Ishikawa (cell line): Measurements from ENCODE around the gene NRG3.

ENCODE experiments used
- CEBPB ChIP-seq: IDR thresholded peaks from 2 replicates; pipeline ENCODE4 v1.6.1; 2012
- CREB1 ChIP-seq: IDR thresholded peaks from 2 replicates; pipeline ENCODE4 v1.6.1; 2012; ENCODE audit warnings: low read depth
- EGR1 ChIP-seq: IDR thresholded peaks from 2 replicates; pipeline ENCODE4 v1.6.1; 2012
- EP300 ChIP-seq: IDR thresholded peaks from 2 replicates; pipeline ENCODE4 v1.6.1; 2012; ENCODE audit warnings: borderline replicate concordance
- FOXM1 ChIP-seq: IDR thresholded peaks from 2 replicates; pipeline ENCODE4 v1.6.1; 2012; ENCODE audit warnings: low read depth, borderline replicate concordance
- NFIC ChIP-seq: IDR thresholded peaks from 2 replicates; pipeline ENCODE4 v1.6.1; 2012
- RAD21 ChIP-seq: IDR thresholded peaks from 2 replicates; pipeline ENCODE4 v1.6.1; 2012; ENCODE audit warnings: low read depth
- TAF1 ChIP-seq: IDR thresholded peaks from 2 replicates; pipeline ENCODE4 v1.6.1; 2012; ENCODE audit warnings: low read depth, mild to moderate bottlenecking
- TCF12 ChIP-seq: IDR thresholded peaks from 2 replicates; pipeline ENCODE4 v1.6.1; 2012; ENCODE audit warnings: low read depth
- TEAD4 ChIP-seq: IDR thresholded peaks from 2 replicates; pipeline ENCODE4 v1.6.1; 2012
- YY1 ChIP-seq: IDR thresholded peaks from 2 replicates; pipeline ENCODE4 v1.6.1; 2012; ENCODE audit warnings: low read depth
- ZBTB7A ChIP-seq: IDR thresholded peaks from 2 replicates; pipeline ENCODE4 v1.6.1; 2012; ENCODE audit warnings: low read depth
- TF ChIP-seq, protein P1 (sequence below): IDR thresholded peaks from 2 replicates; pipeline ENCODE4 v1.6.1; 2012
- TF ChIP-seq, protein P2 (sequence below): IDR thresholded peaks from 2 replicates; pipeline ENCODE4 v1.6.1; 2012
- TF ChIP-seq, protein P3 (sequence below): IDR thresholded peaks from 2 replicates; pipeline ENCODE4 v1.6.1; 2012; ENCODE audit warnings: low read depth, mild to moderate bottlenecking

The NRG3 gene

DNA sequence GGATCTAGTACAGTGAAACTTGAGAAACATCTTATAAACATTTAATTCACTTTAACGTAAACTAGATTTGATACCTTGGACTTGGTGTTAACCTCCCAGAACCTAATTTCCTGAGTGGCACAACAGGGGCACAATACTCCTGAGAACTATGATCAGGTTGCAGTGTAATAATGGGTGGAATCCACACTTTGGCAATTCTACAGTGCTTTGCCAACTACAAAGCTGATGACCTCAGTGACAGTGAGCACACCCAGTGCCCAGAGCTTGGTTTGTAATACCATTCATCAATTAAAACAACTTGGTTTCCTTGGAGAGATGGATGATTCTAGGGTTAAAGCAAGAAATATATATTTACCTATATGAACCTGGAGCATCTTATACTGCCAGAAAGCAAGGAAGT, 379.2 kb downstream of the NRG3 start:
- TF ChIP-seq CREB1, result no peak
- no peak for TF ChIP-seq EP300
- TF ChIP-seq TEAD4, result no peak
- no peak for TF ChIP-seq TCF12
- no peak for TF ChIP-seq EGR1
- no peak for TF ChIP-seq FOXM1
- no peak for TF ChIP-seq RAD21
- no peak for TF ChIP-seq CEBPB
- TF ChIP-seq NFIC, result no peak
- TF ChIP-seq, protein P1, sequence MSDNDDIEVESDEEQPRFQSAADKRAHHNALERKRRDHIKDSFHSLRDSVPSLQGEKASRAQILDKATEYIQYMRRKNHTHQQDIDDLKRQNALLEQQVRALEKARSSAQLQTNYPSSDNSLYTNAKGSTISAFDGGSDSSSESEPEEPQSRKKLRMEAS, result no peak
- TF ChIP-seq ZBTB7A, result no peak
- TF ChIP-seq, protein P2, sequence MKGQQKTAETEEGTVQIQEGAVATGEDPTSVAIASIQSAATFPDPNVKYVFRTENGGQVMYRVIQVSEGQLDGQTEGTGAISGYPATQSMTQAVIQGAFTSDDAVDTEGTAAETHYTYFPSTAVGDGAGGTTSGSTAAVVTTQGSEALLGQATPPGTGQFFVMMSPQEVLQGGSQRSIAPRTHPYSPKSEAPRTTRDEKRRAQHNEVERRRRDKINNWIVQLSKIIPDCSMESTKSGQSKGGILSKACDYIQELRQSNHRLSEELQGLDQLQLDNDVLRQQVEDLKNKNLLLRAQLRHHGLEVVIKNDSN, result no peak
- TF ChIP-seq, protein P3, sequence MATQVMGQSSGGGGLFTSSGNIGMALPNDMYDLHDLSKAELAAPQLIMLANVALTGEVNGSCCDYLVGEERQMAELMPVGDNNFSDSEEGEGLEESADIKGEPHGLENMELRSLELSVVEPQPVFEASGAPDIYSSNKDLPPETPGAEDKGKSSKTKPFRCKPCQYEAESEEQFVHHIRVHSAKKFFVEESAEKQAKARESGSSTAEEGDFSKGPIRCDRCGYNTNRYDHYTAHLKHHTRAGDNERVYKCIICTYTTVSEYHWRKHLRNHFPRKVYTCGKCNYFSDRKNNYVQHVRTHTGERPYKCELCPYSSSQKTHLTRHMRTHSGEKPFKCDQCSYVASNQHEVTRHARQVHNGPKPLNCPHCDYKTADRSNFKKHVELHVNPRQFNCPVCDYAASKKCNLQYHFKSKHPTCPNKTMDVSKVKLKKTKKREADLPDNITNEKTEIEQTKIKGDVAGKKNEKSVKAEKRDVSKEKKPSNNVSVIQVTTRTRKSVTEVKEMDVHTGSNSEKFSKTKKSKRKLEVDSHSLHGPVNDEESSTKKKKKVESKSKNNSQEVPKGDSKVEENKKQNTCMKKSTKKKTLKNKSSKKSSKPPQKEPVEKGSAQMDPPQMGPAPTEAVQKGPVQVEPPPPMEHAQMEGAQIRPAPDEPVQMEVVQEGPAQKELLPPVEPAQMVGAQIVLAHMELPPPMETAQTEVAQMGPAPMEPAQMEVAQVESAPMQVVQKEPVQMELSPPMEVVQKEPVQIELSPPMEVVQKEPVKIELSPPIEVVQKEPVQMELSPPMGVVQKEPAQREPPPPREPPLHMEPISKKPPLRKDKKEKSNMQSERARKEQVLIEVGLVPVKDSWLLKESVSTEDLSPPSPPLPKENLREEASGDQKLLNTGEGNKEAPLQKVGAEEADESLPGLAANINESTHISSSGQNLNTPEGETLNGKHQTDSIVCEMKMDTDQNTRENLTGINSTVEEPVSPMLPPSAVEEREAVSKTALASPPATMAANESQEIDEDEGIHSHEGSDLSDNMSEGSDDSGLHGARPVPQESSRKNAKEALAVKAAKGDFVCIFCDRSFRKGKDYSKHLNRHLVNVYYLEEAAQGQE, result no peak
- TF ChIP-seq TAF1, result no peak
- no peak for TF ChIP-seq YY1

DNA sequence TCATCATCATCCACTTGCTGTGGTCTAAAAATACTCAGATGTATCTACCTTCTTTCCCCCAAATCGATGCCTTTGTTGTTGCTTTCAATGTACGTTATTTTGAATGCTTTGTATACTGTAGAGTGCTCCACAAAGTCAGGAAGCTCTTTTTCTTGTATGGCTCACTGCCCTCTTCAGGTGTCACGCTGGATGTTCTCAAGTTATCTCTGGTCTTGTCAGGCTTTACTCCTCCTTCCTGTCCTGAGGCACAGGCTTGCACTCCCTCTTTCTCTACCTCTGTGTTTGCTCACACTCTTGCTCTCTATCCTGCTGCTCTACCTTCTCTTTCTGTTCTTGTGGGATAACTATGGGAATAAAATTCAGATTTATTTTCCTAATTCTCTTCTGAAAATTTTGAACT, 381.3 kb downstream of the NRG3 start:
- TF ChIP-seq, protein P3, result no peak
- TF ChIP-seq YY1 (no peak), CEBPB (no peak), CREB1 (no peak), NFIC (no peak)

DNA sequence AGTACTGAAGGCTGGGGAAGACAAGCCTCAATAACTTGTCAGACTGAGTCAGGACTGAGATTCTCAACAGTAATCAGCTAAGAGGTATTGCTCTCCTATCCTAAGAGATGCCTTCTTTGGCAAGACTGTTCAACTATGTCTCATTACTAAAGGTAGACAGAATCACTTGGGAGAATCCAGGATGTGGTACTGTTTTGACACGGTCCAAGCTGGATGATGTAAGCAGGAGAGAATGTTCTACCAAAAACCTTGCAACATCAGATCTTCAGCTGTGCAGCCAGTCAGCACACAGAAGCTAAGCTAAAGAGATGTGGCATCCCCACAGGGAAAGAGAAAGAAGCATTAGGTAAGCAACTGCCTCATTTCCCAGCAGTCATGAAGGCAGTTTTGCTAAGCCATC, 391.4 kb downstream of the NRG3 start:
- TF ChIP-seq NFIC, result no peak
- no peak for TF ChIP-seq ZBTB7A
- TF ChIP-seq, protein P3, result no peak
- no peak for TF ChIP-seq EGR1
- TF ChIP-seq, protein P2, result no peak
- no peak for TF ChIP-seq YY1
- TF ChIP-seq FOXM1, result no peak
- no peak for TF ChIP-seq CEBPB
- no peak for TF ChIP-seq TEAD4
- TF ChIP-seq TCF12, result no peak
- TF ChIP-seq, protein P1, result no peak
- TF ChIP-seq RAD21, result no peak
- TF ChIP-seq CREB1, result no peak

DNA sequence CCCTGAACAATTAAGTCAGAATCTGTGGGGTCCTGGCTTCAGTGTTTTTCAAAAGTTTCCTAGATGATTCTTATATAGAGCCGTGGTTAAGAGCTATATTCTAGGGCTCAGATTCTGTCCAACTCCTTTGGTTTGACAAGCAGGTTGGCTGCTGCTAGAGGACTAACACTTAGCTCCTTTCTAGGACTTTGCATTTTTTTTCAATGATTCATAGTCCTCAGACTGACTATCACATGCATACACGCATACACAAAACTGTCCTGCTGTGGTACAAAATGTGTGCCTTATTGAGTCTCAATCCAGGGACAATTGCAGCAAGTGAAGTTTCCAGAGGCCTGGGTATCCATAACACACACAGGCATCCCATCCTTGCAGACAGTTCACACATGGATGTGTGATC, 392.0 kb downstream of the NRG3 start:
- no peak for TF ChIP-seq EP300
- TF ChIP-seq EGR1, result no peak

DNA sequence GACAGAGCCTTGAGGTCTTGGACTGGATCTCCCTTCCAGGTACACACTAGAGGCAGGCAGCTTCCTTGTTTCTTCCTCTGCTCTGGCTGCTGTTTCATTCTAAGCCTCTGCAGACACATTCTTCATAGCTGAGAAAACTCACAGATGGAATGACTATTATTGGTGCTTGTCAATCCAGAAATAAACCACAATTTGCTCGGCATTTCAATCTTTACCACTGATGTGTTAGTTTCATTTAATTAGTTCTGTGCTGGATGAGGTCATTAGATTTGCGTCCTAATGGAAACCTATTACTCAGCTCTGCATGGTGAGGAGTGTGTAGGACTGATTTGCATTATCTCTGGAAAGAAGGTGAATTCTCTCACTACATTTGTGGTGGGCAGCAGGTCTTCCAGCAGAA, 392.5 kb downstream of the NRG3 start:
- TF ChIP-seq TEAD4, result no peak
- TF ChIP-seq, protein P1, result no peak
- TF ChIP-seq ZBTB7A, result no peak
- TF ChIP-seq NFIC, result no peak
